ENCODE data around the gene CFB.

CFB gene

DNA sequence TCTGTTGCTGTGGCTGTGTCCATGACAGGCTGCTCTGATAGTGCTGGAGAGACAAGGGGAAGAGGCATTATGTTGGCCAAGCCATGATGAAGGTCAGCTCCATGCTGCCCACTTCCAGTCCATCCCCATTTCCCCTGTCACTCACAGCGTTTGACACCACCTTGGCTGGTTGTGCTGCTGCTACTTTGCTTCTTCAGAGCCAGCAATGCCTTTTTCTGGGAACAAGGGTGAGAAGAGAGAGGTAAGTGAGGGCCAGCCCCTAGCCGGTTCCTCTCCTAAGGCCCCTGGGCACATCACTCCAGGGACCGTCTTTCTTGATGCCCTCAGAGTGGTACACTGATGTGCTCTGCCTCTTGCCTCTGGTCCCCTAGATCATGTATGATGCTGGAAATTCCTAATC, 10.9 kb downstream of the CFB start:
- Histone ChIP-seq H2AFZ (ENCODE audit: low read length) (no peak overlapping the region), H3K9me2 (ENCODE audit: low read depth, low read length) (no peaks in the 10 kb centered on the region), H3K36me3 (ENCODE audit: insufficient read depth, low read length) (peaks cover 61% of the 10 kb centered on the region), H3K9me3 (ENCODE audit: low read length) (no peaks in the 10 kb centered on the region), H3K9ac (ENCODE audit: low read length) (no peak overlapping the region), H3K4me2 (ENCODE audit: low read length) (no peak overlapping the region), H3K27ac (ENCODE audit: low read depth, low read length, poor library complexity, severe bottlenecking) (no peak overlapping the region), H4K20me1 (ENCODE audit: insufficient read depth, low read length) (no peaks in the 10 kb centered on the region), H3K79me2 (ENCODE audit: insufficient read depth, low read length) (peaks cover 8% of the 10 kb centered on the region; the same call in 1 of the 2 replicates), H3K4me1 (ENCODE audit: insufficient read depth, low read length, severe bottlenecking) (peaks cover 24% of the 10 kb centered on the region), H3F3A (ENCODE audit: insufficient read depth, low read length) (no peaks in the 10 kb centered on the region), H3K4me3 (ENCODE audit: low read depth, low read length, poor library complexity, severe bottlenecking) (no peak overlapping the region), H3K27me3 (ENCODE audit: insufficient read depth, low read length) (no peaks in the 10 kb centered on the region)
- TF ChIP-seq, protein P1, sequence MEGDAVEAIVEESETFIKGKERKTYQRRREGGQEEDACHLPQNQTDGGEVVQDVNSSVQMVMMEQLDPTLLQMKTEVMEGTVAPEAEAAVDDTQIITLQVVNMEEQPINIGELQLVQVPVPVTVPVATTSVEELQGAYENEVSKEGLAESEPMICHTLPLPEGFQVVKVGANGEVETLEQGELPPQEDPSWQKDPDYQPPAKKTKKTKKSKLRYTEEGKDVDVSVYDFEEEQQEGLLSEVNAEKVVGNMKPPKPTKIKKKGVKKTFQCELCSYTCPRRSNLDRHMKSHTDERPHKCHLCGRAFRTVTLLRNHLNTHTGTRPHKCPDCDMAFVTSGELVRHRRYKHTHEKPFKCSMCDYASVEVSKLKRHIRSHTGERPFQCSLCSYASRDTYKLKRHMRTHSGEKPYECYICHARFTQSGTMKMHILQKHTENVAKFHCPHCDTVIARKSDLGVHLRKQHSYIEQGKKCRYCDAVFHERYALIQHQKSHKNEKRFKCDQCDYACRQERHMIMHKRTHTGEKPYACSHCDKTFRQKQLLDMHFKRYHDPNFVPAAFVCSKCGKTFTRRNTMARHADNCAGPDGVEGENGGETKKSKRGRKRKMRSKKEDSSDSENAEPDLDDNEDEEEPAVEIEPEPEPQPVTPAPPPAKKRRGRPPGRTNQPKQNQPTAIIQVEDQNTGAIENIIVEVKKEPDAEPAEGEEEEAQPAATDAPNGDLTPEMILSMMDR (IDR thresholded peaks at IDR 0.05; ENCODE audit: low read length): no peak
- TF ChIP-seq EZH2 (IDR thresholded peaks at IDR 0.05; ENCODE audit: borderline replicate concordance, low read length): no peak

DNA sequence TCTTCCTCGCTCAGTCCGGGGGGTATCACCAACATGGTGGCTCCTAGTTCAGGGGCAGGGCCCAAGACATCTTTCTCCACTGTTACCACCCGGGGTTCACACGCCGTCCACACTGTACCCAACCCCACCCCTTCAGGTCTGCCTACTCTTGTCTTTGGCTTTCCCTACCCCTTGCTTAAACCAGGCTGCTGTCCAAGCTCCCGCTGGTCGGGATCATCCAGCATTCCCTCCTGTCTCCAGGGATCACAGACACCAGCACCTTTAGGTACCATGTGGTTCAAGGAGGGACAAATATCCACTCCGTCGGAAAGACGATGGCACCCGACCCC, 12.5 kb downstream of the CFB start:
- Histone ChIP-seq H3K4me2 (ENCODE audit: low read length) (peak overlapping the region; percentile 99), H4K20me1 (ENCODE audit: insufficient read depth, low read length) (no peaks in the 10 kb centered on the region), H3K9ac (ENCODE audit: low read length) (peak overlapping the region; percentile 100), H3K36me3 (ENCODE audit: insufficient read depth, low read length) (peaks cover 61% of the 10 kb centered on the region), H3K27me3 (ENCODE audit: insufficient read depth, low read length) (no peaks in the 10 kb centered on the region), H2AFZ (ENCODE audit: low read length) (peak overlapping the region; percentile 65; the same call in 1 of the 2 replicates), H3K27ac (ENCODE audit: low read depth, low read length, poor library complexity, severe bottlenecking) (no peak overlapping the region), H3F3A (ENCODE audit: insufficient read depth, low read length) (no peaks in the 10 kb centered on the region), H3K4me3 (ENCODE audit: low read depth, low read length, poor library complexity, severe bottlenecking) (peak overlapping the region; percentile 100), H3K4me1 (ENCODE audit: insufficient read depth, low read length, severe bottlenecking) (peaks cover 24% of the 10 kb centered on the region), H3K9me3 (ENCODE audit: low read length) (no peaks in the 10 kb centered on the region), H3K79me2 (ENCODE audit: insufficient read depth, low read length) (peaks cover 8% of the 10 kb centered on the region; the same call in 1 of the 2 replicates), H3K9me2 (ENCODE audit: low read depth, low read length) (no peaks in the 10 kb centered on the region)
- no peak for TF ChIP-seq EZH2 (IDR thresholded peaks at IDR 0.05; ENCODE audit: borderline replicate concordance, low read length)
- TF ChIP-seq, protein P1 (IDR thresholded peaks at IDR 0.05; ENCODE audit: low read length): no peak

DNA sequence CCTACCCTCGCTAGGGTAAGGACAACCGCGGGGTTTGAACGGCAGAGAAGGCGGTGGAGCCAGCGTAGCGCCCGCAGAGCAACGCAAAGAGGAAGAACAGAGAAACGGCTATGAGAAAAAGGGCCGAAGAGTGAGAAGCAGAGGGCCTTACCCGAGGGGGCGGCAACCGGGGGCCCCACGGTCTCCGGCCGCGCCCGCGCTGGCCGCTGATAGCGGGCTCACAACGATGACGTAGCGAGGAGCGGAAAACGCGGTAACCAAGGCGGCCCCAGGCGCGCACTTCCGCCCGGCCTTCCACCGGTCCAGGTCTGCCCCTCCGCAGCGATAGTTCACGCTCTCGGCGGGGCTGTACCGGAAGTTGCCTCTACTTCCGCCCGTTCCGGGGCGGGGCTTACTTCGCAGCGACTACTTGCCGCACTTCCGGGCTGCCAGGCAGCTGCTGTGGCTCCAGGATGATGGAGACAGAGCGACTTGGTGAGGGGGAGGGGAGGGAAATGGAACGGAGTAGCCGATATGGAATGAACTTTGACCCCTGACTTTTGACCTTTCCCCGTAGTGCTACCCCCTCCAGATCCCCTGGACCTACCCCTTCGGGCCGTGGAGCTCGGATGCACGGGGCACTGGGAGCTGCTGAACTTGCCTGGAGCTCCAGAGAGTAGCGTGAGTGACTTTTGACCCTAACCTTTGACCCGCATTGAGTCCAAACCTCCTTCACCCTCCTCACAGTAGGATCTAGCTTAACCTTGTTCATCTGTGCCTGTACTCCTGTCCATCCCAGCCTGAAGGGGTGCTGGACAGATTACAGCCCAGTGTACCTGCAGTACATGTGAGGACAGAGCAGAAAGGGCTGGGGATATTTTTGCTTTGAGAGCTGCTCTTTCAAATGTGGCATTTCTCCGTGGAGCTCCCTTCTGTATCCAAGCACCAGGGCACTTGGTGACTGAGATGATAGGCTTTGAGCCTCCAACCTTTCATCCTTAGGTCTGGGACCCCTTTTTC, 13.1 kb downstream of the CFB start, which contains the start of the genes NELFE and SKIC2:
Gene NELFE (minus strand): TSS at position 231 of the 999 bp plus-strand sequence. CDS start 525 bp downstream, outside the sequence.
Gene SKIC2 (plus strand): TSS at position 435 of the 999 bp plus-strand sequence. CDS start 18 bp downstream, at position 453.
- no peaks in the 10 kb centered on the region for H4K20me1 ChIP-seq (ENCODE audit: insufficient read depth, low read length)
- H3K9me3 ChIP-seq (ENCODE audit: low read length): no peaks in the 10 kb centered on the region
- peak within 1 kb of the TSS; percentile 99 for H3K4me2 ChIP-seq (ENCODE audit: low read length)
- peak within 1 kb of the TSS; percentile 65; the same call in 1 of the 2 replicates for H2AFZ ChIP-seq (ENCODE audit: low read length)
- H3K9me2 ChIP-seq (ENCODE audit: low read depth, low read length): no peaks in the 10 kb centered on the region
- H3K79me2 ChIP-seq (ENCODE audit: insufficient read depth, low read length): peaks cover 8% of the 10 kb centered on the region; the same call in 1 of the 2 replicates
- no peaks in the 10 kb centered on the region for H3K27me3 ChIP-seq (ENCODE audit: insufficient read depth, low read length)
- H3K9ac ChIP-seq (ENCODE audit: low read length): peak within 1 kb of the TSS; percentile 100
- peaks cover 24% of the 10 kb centered on the region for H3K4me1 ChIP-seq (ENCODE audit: insufficient read depth, low read length, severe bottlenecking)
- no peak for TF ChIP-seq EZH2 (IDR thresholded peaks at IDR 0.05; ENCODE audit: borderline replicate concordance, low read length)
- H3F3A ChIP-seq (ENCODE audit: insufficient read depth, low read length): no peaks in the 10 kb centered on the region
- H3K36me3 ChIP-seq (ENCODE audit: insufficient read depth, low read length): peaks cover 61% of the 10 kb centered on the region
- peak within 1 kb of the TSS; percentile 100 for H3K4me3 ChIP-seq (ENCODE audit: low read depth, low read length, poor library complexity, severe bottlenecking)
- no peak within 1 kb of the TSS for H3K27ac ChIP-seq (ENCODE audit: low read depth, low read length, poor library complexity, severe bottlenecking)
